ENCODE measurements around the gene PTK7. TPM values are rescaled to one million over a fixed set of nuclear protein-coding genes. Genes with fewer than 3 reads are reported as not detected.

The PTK7 gene
- total RNA-seq, 5 donors from 2014 or later (not counting 1 experiment from before 2014, with no cell fraction given): 0.56 to 11.3 (median 1.6) TPM

DNA sequence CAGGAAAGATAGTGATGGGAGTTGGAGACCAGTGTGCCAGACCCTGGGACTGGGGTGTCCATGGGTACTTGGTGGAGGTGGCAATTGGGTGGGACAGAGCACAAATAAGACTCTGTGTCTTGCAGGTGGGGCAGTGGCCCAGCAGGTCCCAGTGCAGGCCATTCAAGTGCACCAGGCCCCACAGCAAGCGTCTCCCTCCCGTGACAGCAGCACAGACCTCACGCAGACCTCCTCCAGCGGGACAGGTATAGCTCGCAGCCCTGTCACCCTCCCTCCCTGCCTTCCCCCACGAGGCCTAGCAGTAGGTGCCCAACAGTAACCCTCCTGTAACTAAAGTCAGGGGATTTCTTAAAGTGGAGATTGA lies 100.3 kb downstream of the PTK7 start:
- Histone ChIP-seq H3K36me3 (ENCODE audit: control insufficient read depth in 2 of 2, extremely low read depth in 1 of 2, insufficient read depth in 1 of 2, low read length in 1 of 2) (peaks cover 17 to 45% of the 10 kb centered on the region in 2 donors), H3K9me3 (no peaks in the 10 kb centered on the region), H3K27me3 (replicated peaks in 1 of 2; ENCODE audit: control insufficient read depth in 2 of 2, extremely low read depth in 1 of 2, insufficient read depth in 2 of 2, low read length in 1 of 2) (no peaks in the 10 kb centered on the region), H3K4me3 (ENCODE audit: control insufficient read depth in 1 of 2, extremely low read depth in 1 of 2, low read length in 1 of 2) (no peak overlapping the region), H3K27ac (ENCODE audit: low read length) (no peak overlapping the region), H3K4me1 (ENCODE audit: control insufficient read depth in 1 of 2, extremely low read depth in 1 of 2, insufficient read depth in 2 of 2, low read length in 2 of 2) (peaks cover 21 to 46% of the 10 kb centered on the region in 2 experiments)
- WGBS (ENCODE audit: insufficient coverage): 100% methylated on average over 2 of the region's 6 CpGs
- ChIA-PET CTCF (interaction anchor here in 1 of 2 donors (0.6 kb wide), 1 partner anchor 332 kb away, joined by 5 read pairs; no protein-coding TSS in a partner anchor), POLR2A (no interaction called here)
- Mint-ChIP-seq H3K4me3 (no peak overlapping the region), H3K9me3 (no peaks in the 10 kb centered on the region), H3K27me3 (no peaks in the 10 kb centered on the region), H3K4me1 (peaks cover 40 to 44% (median 41%) of the 10 kb centered on the region in 3 donors), H3K36me3 (peaks cover 24% of the 10 kb centered on the region), H3K27ac (no peak overlapping the region)
- ATAC-seq (replicated peaks in 1 of 4) (no peak), DNase-seq (no peak)

DNA sequence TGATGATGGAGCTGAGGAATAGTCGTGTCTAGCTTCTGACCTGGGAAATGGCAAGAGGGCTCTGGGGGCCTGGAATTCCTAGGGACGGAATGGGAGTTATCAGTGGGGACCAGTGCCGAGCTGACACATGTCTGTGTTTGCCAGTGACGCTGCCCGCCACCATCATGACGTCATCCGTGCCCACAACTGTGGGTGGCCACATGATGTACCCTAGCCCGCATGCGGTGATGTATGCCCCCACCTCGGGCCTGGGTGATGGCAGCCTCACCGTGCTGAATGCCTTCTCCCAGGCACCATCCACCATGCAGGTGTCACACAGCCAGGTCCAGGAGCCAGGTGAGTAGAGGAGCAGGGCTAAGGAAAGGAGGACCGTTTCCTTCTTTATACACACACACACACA lies 102.0 kb downstream of the PTK7 start:
- no peak for ATAC-seq (replicated peaks in 1 of 4)
- Histone ChIP-seq H3K36me3 (ENCODE audit: control insufficient read depth in 2 of 2, extremely low read depth in 1 of 2, insufficient read depth in 1 of 2, low read length in 1 of 2) (peaks cover 17 to 45% of the 10 kb centered on the region in 2 donors), H3K4me1 (ENCODE audit: control insufficient read depth in 1 of 2, extremely low read depth in 1 of 2, insufficient read depth in 2 of 2, low read length in 2 of 2) (peaks cover 25 to 49% of the 10 kb centered on the region in 2 experiments), H3K4me3 (ENCODE audit: control insufficient read depth in 1 of 2, extremely low read depth in 1 of 2, low read length in 1 of 2) (no peak overlapping the region), H3K27me3 (replicated peaks in 1 of 2; ENCODE audit: control insufficient read depth in 2 of 2, extremely low read depth in 1 of 2, insufficient read depth in 2 of 2, low read length in 1 of 2) (no peaks in the 10 kb centered on the region), H3K27ac (ENCODE audit: low read length) (no peak overlapping the region), H3K9me3 (no peaks in the 10 kb centered on the region)
- Mint-ChIP-seq H3K27me3 (no peaks in the 10 kb centered on the region), H3K4me1 (peaks cover 43 to 49% (median 43%) of the 10 kb centered on the region in 3 donors), H3K36me3 (peaks cover 24% of the 10 kb centered on the region), H3K9me3 (no peaks in the 10 kb centered on the region), H3K27ac (no peak overlapping the region), H3K4me3 (no peak overlapping the region)
- 87% methylated on average over 8 of the region's 12 CpGs for WGBS (ENCODE audit: insufficient coverage)
- ChIA-PET POLR2A (interaction anchor here in 1 of 2 donors (0.6 kb wide), 1 partner anchor 430 kb away, joined by 4 read pairs; no protein-coding TSS in a partner anchor), CTCF (interaction anchor here in 1 of 2 donors (0.7 kb wide), 1 partner anchor 488 kb away, joined by 5 read pairs; no protein-coding TSS in a partner anchor)
- DNase-seq: no peak

DNA sequence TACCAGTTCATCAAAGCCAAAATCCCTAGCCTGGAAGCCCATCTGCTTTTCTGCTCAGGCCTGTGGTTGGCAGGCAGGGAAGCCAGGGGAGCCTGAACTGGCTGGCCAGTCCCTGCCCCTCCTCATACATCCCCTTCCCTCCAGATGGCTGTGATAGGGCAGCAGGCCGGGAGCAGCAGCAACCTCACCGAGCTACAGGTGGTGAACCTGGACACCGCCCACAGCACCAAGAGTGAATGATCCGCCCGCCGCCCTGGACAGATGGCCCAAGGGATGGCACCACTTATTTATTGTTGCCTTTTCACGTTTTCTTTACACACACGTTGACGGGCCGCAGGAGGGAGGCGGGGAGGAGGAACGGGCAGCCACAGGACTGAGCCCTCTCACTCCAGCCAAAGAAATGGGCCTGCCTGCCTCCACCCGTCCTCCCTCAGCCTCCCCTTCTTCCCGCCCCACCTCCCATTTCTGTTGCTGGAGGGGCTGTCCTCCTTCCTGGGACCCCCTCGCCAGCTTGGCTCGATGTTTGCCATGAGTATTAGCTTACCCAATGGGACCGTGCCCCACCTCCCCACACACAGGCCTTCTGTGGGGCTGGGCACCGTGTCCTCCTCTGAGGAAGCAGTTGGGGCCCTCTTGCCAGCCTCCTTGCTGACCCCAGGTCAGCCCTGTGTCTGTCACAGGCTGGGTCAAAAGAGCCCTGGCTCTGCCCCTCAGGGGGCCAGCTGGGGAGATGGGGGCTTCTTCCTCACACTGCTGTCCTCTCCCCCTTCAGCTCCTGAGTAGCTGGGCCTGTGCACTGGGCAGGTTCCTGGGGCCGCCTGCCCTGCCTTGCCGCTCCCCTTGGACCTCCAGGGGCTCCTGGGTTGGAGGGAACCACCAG lies 103.1 kb downstream of the PTK7 start:
- POLR2A ChIA-PET: interaction anchor here in 1 of 2 donors (0.6 kb wide), 1 partner anchor 41 kb away, joined by 3 read pairs; no protein-coding TSS in a partner anchor
- no peaks in the 10 kb centered on the region for H3K27me3 Mint-ChIP-seq
- DNase-seq: no peak
- peaks cover 24 to 49% of the 10 kb centered on the region in 2 experiments for H3K4me1 ChIP-seq (ENCODE audit: control insufficient read depth in 1 of 2, extremely low read depth in 1 of 2, insufficient read depth in 2 of 2, low read length in 2 of 2)
- WGBS (ENCODE audit: insufficient coverage): 97% methylated on average over 17 of the region's 20 CpGs
- no peak overlapping the region for H3K4me3 ChIP-seq (ENCODE audit: control insufficient read depth in 1 of 2, extremely low read depth in 1 of 2, low read length in 1 of 2)
- H3K9me3 ChIP-seq: no peaks in the 10 kb centered on the region
- no peaks in the 10 kb centered on the region for H3K27me3 ChIP-seq (replicated peaks in 1 of 2; ENCODE audit: control insufficient read depth in 2 of 2, extremely low read depth in 1 of 2, insufficient read depth in 2 of 2, low read length in 1 of 2)
- peaks cover 17 to 45% of the 10 kb centered on the region in 2 donors for H3K36me3 ChIP-seq (ENCODE audit: control insufficient read depth in 2 of 2, extremely low read depth in 1 of 2, insufficient read depth in 1 of 2, low read length in 1 of 2)
- no peak overlapping the region for H3K4me3 Mint-ChIP-seq
- H3K27ac ChIP-seq (ENCODE audit: low read length): no peak overlapping the region
- peaks cover 44 to 50% (median 46%) of the 10 kb centered on the region in 3 donors for H3K4me1 Mint-ChIP-seq
- no peak for ATAC-seq (replicated peaks in 1 of 4)
- no peaks in the 10 kb centered on the region for H3K9me3 Mint-ChIP-seq
- CTCF ChIA-PET: interaction anchor here in 1 of 2 donors (0.6 kb wide), 1 partner anchor 53 kb away, joined by 7 read pairs; no protein-coding TSS in a partner anchor
- H3K27ac Mint-ChIP-seq: no peak overlapping the region
- H3K36me3 Mint-ChIP-seq: peaks cover 27% of the 10 kb centered on the region

DNA sequence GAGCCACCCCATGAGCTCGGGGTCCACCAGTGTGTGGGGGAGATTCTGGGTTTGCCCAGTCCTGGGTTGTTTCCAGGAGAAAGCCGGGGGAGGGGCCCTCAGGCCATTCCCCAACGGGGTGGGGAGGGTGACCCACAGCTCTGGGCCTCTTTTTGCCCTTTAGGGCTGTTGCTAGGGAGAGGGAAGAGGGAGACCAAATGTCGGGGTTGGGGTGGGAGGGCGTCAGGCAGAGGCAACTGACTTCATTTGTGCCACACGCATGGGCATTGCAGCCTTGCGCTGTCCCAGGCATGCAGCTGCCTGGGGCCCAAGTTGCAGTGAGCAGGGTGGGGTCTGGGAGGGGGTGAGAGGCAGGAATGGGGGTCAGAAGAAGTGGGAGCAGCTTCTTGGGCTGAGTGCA lies 103.9 kb downstream of the PTK7 start:
- no peaks in the 10 kb centered on the region for H3K27me3 ChIP-seq (replicated peaks in 1 of 2; ENCODE audit: control insufficient read depth in 2 of 2, extremely low read depth in 1 of 2, insufficient read depth in 2 of 2, low read length in 1 of 2)
- POLR2A ChIA-PET: interaction anchor here in 1 of 2 donors (0.6 kb wide), 1 partner anchor 41 kb away, joined by 3 read pairs; no protein-coding TSS in a partner anchor
- no peak overlapping the region for H3K27ac Mint-ChIP-seq
- H3K9me3 ChIP-seq: no peaks in the 10 kb centered on the region
- H3K36me3 ChIP-seq (ENCODE audit: control insufficient read depth in 2 of 2, extremely low read depth in 1 of 2, insufficient read depth in 1 of 2, low read length in 1 of 2): peaks cover 17 to 43% of the 10 kb centered on the region in 2 donors
- CTCF ChIA-PET: interaction anchor here in 1 of 2 donors (0.6 kb wide), 1 partner anchor 53 kb away, joined by 7 read pairs; no protein-coding TSS in a partner anchor
- no peaks in the 10 kb centered on the region for H3K9me3 Mint-ChIP-seq
- no peak overlapping the region for H3K4me3 ChIP-seq (ENCODE audit: control insufficient read depth in 1 of 2, extremely low read depth in 1 of 2, low read length in 1 of 2)
- H3K27ac ChIP-seq (ENCODE audit: low read length): no peak overlapping the region
- peaks cover 43 to 51% (median 48%) of the 10 kb centered on the region in 3 donors for H3K4me1 Mint-ChIP-seq
- ATAC-seq (replicated peaks in 1 of 4) (no peak), DNase-seq (no peak)
- H3K4me3 Mint-ChIP-seq: no peak overlapping the region
- 79% methylated on average over 7 of the region's 7 CpGs for WGBS (ENCODE audit: insufficient coverage)
- H3K36me3 Mint-ChIP-seq: peaks cover 28% of the 10 kb centered on the region
- H3K27me3 Mint-ChIP-seq: no peaks in the 10 kb centered on the region
- H3K4me1 ChIP-seq (ENCODE audit: control insufficient read depth in 1 of 2, extremely low read depth in 1 of 2, insufficient read depth in 2 of 2, low read length in 2 of 2): peaks cover 24 to 47% of the 10 kb centered on the region in 2 experiments

DNA sequence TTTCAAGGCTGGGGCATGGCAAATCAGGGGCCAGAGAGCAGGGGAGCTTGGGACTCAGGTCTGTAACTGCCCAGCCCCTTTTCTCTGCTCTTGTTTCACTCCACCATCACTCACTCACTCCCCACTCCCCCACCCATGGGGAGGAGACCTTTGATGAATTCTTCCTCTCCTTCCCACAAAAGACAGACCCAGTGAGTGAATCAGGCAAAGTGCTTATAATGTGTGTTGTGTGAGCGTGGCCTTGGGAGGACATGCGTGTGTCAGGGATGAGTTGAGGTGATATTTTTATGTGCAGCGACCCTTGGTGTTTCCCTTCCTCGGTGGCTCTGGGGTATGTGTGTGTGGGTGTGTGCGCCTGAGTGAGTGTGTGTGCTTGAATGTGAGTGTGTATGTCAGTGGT lies 104.9 kb downstream of the PTK7 start:
- ATAC-seq (replicated peaks in 1 of 4) (no peak), DNase-seq (no peak)
- Histone ChIP-seq H3K27me3 (replicated peaks in 1 of 2; ENCODE audit: control insufficient read depth in 2 of 2, extremely low read depth in 1 of 2, insufficient read depth in 2 of 2, low read length in 1 of 2) (no peaks in the 10 kb centered on the region), H3K36me3 (ENCODE audit: control insufficient read depth in 2 of 2, extremely low read depth in 1 of 2, insufficient read depth in 1 of 2, low read length in 1 of 2) (peaks cover 15 to 38% of the 10 kb centered on the region in 2 donors), H3K4me1 (ENCODE audit: control insufficient read depth in 1 of 2, extremely low read depth in 1 of 2, insufficient read depth in 2 of 2, low read length in 2 of 2) (peaks cover 32 to 48% of the 10 kb centered on the region in 2 experiments), H3K27ac (ENCODE audit: low read length) (peak overlapping the region; percentile 75), H3K9me3 (no peaks in the 10 kb centered on the region), H3K4me3 (ENCODE audit: control insufficient read depth in 1 of 2, extremely low read depth in 1 of 2, low read length in 1 of 2) (no peak overlapping the region)
- Mint-ChIP-seq H3K9me3 (no peaks in the 10 kb centered on the region), H3K4me1 (peaks cover 46 to 54% (median 49%) of the 10 kb centered on the region in 3 donors), H3K27ac (peak overlapping the region; percentile 90 to 92), H3K27me3 (no peaks in the 10 kb centered on the region), H3K36me3 (peaks cover 29% of the 10 kb centered on the region), H3K4me3 (peak overlapping the region; percentile 85 to 94 (median 88))
- ChIA-PET POLR2A (no interaction called here), CTCF (no interaction called here)
- WGBS (ENCODE audit: insufficient coverage): 49% methylated on average over 3 of the region's 5 CpGs

DNA sequence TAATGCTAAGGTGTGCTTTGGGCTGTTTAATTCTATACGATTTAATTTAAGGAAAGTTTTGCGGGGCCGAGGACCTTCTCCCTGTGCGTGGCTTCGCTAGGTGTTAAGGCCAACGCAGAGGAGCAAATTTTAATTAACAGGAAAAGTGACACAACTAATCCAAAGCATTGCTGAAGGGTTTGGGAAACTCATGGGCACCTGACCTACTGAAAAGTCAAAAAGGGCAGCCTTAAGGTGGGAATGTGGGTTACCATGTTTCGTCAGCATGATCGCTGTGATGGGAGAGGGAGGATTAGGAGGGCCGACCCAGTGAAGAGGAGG lies 105.5 kb downstream of the PTK7 start:
- Histone ChIP-seq H3K4me3 (ENCODE audit: control insufficient read depth in 1 of 2, extremely low read depth in 1 of 2, low read length in 1 of 2) (peak overlapping the region; percentile 64 to 76), H3K9me3 (no peaks in the 10 kb centered on the region), H3K27ac (ENCODE audit: low read length) (peak overlapping the region; percentile 75), H3K36me3 (ENCODE audit: control insufficient read depth in 2 of 2, extremely low read depth in 1 of 2, insufficient read depth in 1 of 2, low read length in 1 of 2) (peaks cover 11 to 38% of the 10 kb centered on the region in 2 donors), H3K27me3 (replicated peaks in 1 of 2; ENCODE audit: control insufficient read depth in 2 of 2, extremely low read depth in 1 of 2, insufficient read depth in 2 of 2, low read length in 1 of 2) (no peaks in the 10 kb centered on the region), H3K4me1 (ENCODE audit: control insufficient read depth in 1 of 2, extremely low read depth in 1 of 2, insufficient read depth in 2 of 2, low read length in 2 of 2) (peaks cover 35 to 49% of the 10 kb centered on the region in 2 experiments)
- ATAC-seq (replicated peaks in 1 of 4): no peak
- H3K27me3 Mint-ChIP-seq: no peaks in the 10 kb centered on the region
- peak overlapping the region; percentile 85 to 94 (median 88) for H3K4me3 Mint-ChIP-seq
- ChIA-PET CTCF (no interaction called here), POLR2A (no interaction called here)
- H3K36me3 Mint-ChIP-seq: peaks cover 29% of the 10 kb centered on the region
- 64% methylated on average over 6 of the region's 9 CpGs for WGBS (ENCODE audit: insufficient coverage)
- peak overlapping the region; percentile 90 to 92 for H3K27ac Mint-ChIP-seq
- H3K4me1 Mint-ChIP-seq: peaks cover 49 to 55% (median 53%) of the 10 kb centered on the region in 3 donors
- H3K9me3 Mint-ChIP-seq: no peaks in the 10 kb centered on the region
- DNase-seq: no peak

All from T-cell (primary cell).